T-helper 1 cell (primary cell): ENCODE results near the gene LIPG.
"Not testable (repeated sequence)": the region's sequence is repeated elsewhere in the genome, so short reads cannot be mapped to it uniquely, and the experiment has no call there.

Source experiments
- DNase-seq, 5 donors: peaks; one replicate each; pipeline ENCODE4 v3.0.0-alpha.2; 2012 to 2020

LIPG gene

GRCh38 chr18:49579041-49579440 lies 17.2 kb downstream of the LIPG start:
- DNase-seq: not testable (repeated sequence)

- DNase-seq: not testable (repeated sequence)
These were observed 17.7 kb downstream of the LIPG start for GRCh38 chr18:49579583-49579982.

GRCh38 chr18:49580279-49580678 lies 18.4 kb downstream of the LIPG start:
- no peak for DNase-seq

GRCh38 chr18:49581371-49581770 lies 19.5 kb downstream of the LIPG start:
- no peak for DNase-seq

GRCh38 chr18:49582579-49582978 lies 20.7 kb downstream of the LIPG start:
- DNase-seq: no peak

- no peak for DNase-seq
These were observed 22.5 kb downstream of the LIPG start for GRCh38 chr18:49584394-49584793.

GRCh38 chr18:49584951-49585350 lies 23.1 kb downstream of the LIPG start:
- not testable (repeated sequence) for DNase-seq

- no peak for DNase-seq
These were observed 24.2 kb downstream of the LIPG start for GRCh38 chr18:49585781-49586663.

- DNase-seq: no peak
These were observed 26.3 kb downstream of the LIPG start for GRCh38 chr18:49588171-49588570.

GRCh38 chr18:49588971-49589370 lies 27.1 kb downstream of the LIPG start:
- DNase-seq: no peak

- DNase-seq: no peak
These were observed 28.8 kb downstream of the LIPG start for GRCh38 chr18:49590608-49591007.

GRCh38 chr18:49591271-49591670 lies 29.4 kb downstream of the LIPG start:
- no peak for DNase-seq

- DNase-seq: no peak
These were observed 29.9 kb downstream of the LIPG start for GRCh38 chr18:49591775-49592174.

GRCh38 chr18:49596687-49597086 lies 34.8 kb downstream of the LIPG start:
- no peak for DNase-seq

GRCh38 chr18:49597157-49597931 lies 35.5 kb downstream of the LIPG start:
- no peak for DNase-seq

- no peak for DNase-seq
These were observed 39.4 kb downstream of the LIPG start for GRCh38 chr18:49601211-49601610.

- no peak for DNase-seq
These were observed 46.8 kb downstream of the LIPG start for GRCh38 chr18:49608366-49609255.

GRCh38 chr18:49609256-49610021 lies 47.6 kb downstream of the LIPG start:
- no peak for DNase-seq

- DNase-seq: no peak
These were observed 48.2 kb downstream of the LIPG start for GRCh38 chr18:49610022-49610445.

- no peak for DNase-seq
These were observed 49.5 kb downstream of the LIPG start for GRCh38 chr18:49611316-49611715.

- no peak for DNase-seq
These were observed 50.7 kb downstream of the LIPG start for GRCh38 chr18:49612515-49613033.

GRCh38 chr18:49613141-49613640 lies 51.3 kb downstream of the LIPG start:
- no peak for DNase-seq
